DLD1 (cell line): ENCODE measurements around the gene NOL4L.

Experiments
- in situ Hi-C: cut with HindIII; loops from 2 replicates; pipeline ENCODE4 v1.10.0; 2017; ENCODE audit warnings: low sequenced_read_pairs

Gene NOL4L

DNA sequence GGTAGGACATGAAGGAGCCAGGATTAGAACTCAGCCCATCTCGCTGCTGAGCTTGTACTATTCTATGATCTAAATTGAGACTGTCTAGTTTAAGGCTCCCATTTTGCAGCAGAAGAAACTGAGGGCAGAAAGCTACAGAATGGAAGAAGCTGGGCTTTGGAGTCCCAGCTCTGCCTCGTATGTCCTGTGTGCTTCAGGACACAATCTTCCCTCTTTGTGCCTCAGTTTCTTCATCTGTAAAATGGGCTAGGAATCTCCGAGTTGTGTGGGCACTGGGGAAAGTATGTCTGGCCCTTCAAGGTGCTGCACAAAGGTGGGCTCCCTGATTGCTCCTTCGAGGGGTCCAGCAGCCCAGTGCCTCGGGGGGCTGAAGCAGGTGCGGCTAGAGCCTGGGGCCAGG is 20.7 kb downstream of the NOL4L start:
- in situ Hi-C loops = no loop called here

DNA sequence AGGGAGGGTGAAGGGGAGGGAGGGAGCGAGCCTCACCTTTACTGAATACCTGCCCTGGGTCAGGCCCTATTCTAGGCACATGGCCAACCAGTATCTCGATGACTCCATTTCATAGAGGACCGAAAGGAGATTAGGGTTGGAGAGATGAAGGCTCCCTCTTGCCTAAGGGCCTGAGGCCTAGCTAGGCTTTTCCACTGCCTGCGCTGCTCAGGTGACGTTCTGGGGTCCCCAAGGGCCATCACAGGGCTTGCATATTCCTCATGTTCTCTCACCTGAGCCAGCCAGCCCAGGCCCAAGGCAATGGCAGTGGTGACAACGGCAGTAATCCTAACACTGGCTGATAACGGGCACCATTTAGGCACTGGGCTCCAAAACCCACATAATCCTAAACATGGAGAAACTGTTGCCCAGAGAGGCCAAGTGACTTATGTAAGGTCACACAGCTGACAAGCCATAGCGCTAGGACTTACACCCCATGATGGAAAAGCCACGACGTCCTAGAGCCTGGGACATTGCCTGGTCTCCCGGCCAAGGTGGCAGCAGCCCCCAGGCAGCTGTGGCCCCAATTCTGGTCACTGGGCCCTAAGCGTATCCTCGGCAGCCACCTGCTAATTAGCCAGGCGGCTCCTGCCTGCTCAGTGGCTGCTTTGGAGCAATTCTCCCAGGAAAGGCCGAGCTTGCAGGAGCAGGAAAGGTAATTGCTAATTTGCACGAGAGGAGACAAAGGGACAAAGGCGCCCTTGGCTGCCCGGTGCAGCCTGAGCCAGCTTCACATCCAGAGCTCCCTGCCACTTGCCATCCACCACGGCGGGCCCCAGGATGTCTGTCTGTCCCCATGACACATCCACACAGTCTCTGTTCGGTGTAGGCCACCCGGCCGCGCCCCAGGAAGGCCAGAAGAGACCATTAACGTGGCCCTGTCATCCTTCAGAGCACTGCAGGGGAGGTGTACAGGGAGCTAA is 21.5 kb downstream of the NOL4L start:
- in situ Hi-C loops = no loop called here

DNA sequence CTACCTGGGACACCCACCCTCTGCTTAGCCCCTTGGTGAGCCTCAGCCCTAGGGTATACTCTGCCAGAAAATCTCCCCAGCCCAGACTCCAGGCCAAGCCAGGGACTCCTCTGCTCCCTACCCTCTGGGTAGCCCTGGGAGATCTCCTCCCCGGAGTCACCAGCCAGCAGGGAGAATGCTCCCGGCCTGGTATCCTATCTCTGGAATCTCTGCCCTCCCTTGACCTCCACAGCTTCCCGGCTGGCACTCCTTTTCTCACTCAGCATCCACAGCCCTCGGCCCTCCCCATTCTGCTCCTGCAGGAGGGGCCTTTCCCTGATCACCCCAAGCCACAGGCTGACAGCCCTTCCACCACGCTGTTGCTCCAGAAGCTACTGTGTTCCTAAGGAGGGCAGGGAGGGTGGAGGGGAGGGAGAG is 22.6 kb downstream of the NOL4L start:
- in situ Hi-C loops = no loop called here

DNA sequence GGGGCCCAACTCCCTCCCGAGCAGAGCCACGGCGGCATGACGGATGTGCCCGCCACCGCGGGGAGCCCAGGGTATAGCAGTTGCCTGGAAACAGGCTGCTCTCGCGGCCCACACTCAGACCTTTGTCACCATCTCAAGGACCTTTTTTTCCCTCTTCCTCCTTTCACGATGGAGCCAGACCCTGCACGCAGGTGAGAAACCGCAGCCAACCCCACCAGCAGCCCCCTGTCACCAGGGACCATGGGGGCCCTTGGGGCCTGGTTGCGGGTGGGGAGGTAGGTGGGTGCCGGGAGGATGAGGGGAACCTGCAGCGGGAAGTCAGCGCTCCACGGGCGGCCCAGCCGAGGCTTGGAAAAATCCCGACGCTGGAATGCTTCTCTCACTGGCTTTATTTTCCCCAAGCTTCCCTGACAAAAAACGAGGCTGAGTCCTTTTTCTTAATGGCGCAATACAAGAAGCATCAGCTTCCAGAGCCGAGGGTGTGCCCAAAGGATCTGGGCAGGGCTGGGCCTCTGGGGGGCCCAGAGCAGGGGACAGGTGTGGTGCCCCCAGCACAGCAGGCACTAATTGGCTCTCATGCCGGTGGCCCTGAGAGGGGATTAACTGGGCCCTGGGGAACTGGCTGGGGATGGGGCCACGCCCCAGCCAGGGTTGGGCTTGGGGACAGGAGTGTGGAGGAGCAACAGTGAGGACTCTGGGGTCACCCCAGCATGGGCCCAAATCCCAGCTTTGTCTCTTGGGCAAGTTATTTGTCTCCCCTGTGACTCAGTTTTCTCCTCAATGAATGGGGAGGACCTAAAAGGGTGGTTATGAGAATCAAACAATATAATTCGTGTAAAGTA is 23.9 kb downstream of the NOL4L start:
- in situ Hi-C loops = no loop called here

DNA sequence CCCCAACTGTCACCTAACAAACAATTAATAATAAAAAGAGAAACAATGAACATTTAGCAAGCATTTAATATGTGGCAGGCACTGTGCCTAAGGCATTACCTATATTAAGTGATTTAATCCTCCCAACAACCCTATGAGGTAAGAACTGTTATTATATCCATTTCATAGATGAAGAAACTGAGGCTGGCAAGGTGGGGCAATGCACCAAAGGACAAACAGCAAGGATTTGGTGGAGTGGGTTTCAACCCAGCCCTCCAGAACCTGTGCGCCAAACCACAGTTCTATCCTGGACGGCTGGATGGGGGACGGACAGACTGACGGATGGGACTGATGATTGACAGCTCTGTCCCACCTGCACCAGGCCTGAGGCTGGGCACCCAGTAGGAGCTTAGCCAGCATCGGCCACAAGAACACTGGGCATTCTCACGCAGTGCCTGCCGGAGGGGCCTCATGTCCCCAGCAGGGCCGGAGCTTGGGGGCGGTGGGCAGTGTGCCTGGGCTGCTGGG is 24.6 kb downstream of the NOL4L start:
- in situ Hi-C loops = no loop called here

DNA sequence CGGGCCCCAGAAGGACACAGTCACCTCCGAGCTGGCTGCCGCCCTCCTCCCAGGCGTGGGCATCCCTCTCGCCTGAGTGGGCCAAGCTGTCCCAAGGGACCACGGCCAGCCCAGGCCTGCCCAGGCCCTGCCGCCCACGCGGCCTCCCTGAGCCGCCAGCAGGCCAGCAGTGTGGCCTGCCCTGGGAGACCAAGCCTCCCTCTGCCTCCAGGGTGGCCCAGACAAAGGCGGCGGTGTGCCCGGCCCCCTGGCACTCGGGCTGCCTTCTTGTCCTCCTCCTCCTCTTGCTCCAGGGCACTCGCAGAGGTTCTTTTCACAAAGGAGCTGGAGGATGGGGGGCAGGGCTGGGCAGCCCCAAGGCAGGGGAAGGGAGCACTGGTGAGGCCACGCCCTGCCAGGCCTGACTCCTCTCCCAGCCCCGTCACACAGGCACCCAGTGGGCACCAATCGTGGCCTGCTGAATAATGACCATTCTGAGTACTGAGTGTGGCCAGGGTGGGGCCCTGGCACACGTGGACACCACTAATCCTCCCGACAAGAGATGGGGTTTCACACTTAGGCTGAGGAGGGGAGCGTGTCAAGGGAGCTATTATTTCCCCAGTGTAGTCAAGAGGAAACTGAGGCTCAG is 25.3 kb downstream of the NOL4L start:
- in situ Hi-C loops = no loop called here

DNA sequence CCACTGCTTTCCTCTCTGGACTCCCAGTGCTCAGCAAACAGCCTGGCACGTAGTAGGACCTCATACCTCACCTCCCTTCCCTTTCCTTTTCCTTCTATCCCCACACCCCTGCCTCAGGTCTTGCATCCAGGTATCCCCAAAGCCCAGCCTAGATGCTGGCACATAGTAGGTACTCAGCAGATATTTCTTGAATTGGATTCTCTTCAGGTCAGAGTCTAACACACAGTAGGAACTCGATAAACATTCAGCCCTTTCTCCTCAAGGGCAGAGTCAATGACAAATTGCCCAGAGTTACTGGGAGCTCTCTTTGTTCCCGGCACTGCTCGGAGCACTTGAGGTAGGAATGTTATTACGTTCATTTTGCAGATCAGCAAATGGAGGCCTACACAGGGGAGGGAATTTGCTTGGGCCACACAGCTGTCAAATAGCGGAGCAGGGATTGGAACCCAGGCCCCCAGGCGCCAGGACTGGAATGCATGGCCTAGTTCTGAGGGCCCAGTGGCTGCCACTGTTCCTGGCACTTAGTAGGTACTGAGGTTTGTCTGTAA is 25.9 kb downstream of the NOL4L start:
- in situ Hi-C loops = no loop called here

DNA sequence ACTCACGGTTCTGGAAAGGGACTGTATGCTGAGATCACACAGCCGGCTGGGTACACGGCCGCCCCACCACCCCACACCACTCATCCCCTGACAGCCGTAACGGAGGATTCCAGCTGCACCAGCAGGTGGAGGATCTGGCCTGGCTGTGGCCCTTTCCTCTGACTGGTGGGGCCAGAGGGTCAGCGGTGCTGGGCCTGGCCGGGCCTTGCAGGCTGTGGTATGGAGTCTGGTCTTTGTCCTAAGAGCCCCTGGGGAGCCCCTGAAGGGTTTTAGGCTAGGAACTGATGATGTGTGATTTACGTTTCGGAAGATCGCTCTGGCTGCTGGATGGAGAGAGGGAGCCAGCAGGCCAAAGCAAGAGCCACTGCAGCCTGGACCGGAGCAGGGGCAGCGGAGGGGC is 26.6 kb downstream of the NOL4L start:
- in situ Hi-C loops = no loop called here

DNA sequence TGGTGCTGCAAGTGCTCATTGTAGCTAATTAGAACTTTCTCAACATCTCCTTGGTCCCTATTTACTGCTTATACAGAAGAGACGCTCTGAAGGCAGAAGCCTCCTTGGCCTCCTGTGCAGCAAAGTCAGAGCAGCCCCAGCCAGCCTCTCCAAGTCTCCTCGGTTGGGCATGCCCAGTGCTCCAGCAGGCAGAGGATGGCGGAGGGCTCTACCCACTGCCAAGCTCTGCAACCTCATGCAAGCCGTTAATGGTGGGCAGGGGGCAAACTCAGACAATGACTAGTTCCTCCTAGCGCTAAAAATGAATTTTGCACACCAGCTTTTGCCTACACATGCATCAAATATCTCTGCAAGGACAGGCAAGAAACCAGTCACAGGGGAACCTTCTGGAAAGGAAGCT is 27.8 kb downstream of the NOL4L start:
- in situ Hi-C loops = no loop called here

DNA sequence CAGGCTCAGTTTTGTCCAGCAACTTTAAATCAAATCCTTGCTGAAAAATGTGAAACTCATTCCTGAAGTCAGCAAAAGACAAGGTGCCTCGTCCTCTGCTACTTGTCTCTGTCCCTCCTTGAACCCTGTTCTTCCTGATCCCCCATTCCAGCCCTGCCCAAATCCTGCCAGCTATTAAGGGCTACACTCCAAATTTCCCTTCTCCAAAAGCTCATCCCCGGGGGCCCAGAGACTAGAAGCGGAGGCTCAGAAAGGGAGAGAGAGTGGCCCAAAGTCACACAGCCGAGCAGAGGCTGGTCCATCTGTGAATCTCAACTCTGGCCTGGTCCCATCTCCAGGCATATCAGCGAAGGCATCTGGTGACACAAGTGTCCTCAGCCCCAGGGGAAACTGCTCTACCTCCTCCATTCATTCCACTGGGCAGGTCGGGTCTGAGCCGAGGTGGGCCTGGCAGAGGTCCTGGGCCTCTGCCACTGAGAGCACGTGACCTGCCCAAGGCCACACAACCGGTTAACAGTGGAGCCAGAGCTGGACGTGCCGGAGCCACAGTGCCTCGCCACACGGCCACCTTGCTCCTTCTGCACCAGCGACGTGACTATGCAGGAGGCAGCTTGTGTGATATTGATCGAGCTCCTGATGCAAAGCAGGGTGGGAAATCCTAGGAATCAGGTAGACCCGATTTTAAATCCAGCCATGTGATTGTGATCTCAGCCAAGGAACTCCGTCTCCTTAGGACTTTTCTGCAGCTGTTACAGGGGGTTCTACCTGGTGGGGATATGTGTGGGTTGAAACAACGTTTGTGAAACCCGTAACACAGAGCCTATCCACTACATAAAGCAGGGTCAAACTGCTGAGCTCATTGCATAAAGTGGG is 28.6 kb downstream of the NOL4L start:
- in situ Hi-C loops = no loop called here

DNA sequence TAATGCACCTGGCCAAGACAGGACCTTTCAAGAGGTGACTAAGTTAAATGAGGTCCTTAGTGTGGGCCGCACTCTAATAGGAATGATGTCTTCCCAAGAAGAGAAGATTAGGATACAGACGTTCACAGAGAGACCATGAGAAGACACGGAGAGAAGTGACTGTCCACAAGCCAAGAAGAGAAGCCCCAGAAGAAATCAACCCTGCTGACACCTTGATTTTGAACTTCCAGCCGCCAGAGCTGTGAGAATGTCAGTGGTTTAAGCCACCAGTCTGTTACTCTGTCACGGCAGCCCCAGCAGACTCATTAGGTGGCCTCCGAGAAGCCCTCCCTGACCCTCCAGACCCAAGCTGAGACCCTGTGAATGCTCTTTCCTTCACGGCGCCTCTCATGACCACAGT is 29.5 kb downstream of the NOL4L start:
- in situ Hi-C loops = no loop called here

DNA sequence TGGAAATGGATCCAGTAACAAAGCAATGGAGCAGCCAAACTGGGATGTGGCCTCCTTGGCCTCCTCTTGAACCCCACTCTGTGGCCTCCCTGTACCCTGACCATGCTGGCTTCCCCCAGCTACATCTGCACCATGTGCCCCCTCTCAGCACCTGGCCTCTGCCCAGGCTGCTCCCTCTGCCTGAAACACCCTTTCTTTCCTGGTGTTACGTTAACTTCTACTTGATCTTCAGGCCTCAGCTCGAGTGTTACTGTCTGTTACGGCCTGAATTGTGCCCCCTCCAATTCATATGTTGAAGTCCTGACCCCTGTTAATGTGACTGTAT is 30.2 kb downstream of the NOL4L start:
- in situ Hi-C loops = no loop called here

DNA sequence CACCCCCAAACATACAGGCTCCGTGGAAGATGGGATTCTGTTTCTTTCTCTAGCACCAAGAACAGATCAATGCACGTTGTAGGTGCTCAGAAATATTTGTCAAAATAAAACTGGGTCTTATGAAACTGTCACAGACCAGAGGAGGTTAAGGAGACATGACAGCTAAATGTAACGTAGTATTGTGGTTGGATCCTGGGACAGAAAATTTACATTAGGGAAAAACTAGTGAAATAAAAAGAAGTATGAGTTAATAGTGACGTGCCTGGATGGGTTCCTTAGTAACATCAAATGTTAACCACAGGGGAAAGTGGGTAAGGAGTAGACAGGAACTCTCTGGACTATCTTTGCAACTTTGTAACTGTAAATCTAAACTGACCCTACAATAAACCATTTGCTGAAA is 31.5 kb downstream of the NOL4L start:
- in situ Hi-C loops = no loop called here

DNA sequence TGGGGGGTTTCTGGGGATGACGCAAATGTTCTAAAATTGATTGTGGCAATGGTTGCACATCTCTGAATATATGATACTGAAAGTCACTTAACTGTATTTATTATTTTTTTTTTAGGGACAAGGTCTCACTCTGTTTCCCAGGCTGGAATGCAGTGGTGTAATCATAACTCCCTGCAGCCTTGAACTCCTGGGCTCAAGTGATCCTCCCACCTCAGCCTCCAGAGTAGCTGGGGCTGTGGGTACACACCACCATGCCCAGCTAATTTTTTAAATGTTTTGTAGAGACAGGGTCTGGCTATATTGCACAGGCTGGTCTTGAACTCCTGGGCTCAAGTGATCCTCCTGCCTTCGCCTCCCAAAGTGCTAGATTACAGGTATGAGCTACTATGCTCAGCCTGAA is 33.4 kb downstream of the NOL4L start:
- in situ Hi-C loops = no loop called here

DNA sequence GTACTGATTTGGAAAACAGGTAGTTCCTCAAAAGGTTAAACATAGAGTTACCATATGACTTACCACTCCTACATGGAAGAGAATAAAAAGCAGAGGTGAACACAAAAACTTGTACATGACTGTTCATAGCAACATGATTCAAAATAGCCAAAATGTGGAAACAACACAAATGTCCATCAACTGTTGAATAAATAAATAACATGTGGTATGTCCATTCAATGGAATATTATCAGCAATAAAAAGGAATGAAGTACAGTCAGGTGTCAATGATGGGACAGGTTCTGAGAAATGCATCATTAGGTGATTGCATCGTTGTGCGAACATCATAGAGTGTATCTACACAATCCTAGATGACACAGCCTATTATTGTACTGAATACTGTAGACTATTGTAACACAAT is 35.3 kb downstream of the NOL4L start:
- in situ Hi-C loops = no loop called here

DNA sequence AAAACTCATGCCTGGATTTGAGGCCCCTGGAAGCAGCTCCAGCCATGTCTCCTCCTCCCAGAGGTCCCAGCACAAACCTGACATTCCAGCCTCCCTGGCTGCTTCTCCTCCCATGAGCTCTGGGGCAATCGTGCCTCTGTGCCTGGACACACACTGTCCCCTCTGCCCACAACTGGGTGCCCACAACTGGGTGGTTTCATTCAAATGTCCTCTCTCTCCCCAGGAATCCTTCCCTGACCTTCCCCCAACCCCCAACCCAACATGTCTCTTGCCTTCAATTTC is 37.4 kb downstream of the NOL4L start:
- in situ Hi-C loops = no loop called here

DNA sequence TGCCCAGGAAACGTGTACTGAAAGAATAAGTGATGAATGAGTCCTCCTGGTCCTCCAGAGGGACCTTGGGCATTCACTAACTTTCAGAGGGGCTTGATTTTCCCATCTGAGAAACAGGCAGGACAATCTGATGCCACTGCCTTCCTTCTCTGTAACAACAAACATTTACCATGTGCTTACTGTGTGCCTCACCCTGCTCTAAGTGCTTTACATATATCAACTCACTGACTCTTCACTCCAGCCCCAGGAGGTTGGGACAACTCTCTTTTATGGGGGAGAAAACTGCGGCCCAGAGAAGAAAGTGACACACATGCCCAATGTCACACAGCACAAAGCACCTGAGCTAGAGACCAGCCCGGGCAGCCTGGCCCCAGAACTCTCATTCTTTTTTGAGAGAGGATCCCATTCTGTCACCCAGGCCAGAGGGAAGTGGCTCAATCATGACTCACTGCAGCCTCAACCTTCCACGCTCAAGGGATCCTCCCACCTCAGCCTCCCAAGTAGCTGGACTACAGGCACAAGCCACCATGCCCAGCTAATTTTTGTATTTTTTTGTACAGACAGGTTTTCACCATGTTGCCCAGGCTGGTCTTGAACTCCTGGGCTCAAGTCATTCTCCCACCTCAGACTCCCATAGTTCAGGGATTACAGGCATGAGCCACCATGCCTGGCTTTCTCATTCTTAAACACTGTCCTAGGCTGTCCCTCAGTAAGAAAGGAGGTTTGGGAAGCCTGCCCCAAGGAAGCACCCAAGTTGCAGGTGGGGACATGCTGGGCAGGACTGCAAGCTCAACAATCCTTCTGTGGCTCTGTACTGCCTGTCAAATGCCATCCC is 38.0 kb downstream of the NOL4L start:
- in situ Hi-C loops = no loop called here

DNA sequence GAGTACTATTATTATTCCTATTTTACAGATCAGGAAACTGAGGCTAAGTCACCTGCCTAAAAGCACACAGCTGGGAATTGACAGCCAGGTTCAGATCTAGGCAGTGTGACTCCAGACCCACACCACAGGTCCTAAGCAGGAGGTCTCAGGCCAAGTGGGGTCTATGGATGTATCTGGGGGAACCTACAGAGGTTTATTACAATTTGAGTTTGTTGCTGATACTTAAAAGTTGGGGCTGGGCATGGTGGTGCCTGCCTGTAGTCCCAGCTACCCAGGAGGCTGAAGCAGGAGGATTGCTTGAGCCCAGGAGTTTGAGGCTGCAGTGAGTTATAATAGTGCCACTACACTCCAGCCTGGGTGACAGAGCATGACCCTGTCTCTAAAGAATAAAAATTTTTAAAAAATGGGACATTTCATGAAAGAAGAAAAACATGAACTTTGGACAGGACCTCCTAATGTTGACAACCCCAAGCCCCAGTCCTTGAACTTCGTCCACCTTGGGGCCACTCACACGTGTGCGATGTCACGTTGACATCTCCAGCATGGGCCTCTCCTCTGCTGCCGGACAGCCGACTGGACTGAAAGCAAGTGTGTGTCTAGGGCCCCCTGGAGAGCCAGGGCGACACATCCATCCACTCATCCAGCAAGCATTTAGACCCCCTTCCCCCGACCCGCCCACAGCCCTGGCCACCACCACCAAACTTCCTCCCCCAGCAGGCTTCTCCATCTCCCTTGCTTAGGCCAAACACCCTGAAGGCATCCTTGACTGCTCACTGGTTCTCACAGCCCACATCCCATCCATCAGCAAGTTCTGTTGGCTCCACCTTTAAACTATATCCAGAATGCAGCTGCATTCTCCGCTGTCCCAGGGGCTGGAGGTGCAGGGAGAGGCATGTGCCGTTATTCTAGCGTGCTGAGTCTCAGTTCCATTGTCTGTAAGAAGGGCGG is 40.0 kb downstream of the NOL4L start:
- in situ Hi-C loops = no loop called here
